ENCODE results near the gene ABCC11. TPM values are rescaled to one million over a fixed set of nuclear protein-coding genes. Genes with fewer than 3 reads are reported as not detected.
"Not testable (repeated sequence)": the region's sequence is repeated elsewhere in the genome, so short reads cannot be mapped to it uniquely, and the experiment has no call there.

ABCC11 gene
- total RNA-seq, 6 experiments from 2014 or later, result 2.1 to 7.6 (median 3.3) TPM

DNA sequence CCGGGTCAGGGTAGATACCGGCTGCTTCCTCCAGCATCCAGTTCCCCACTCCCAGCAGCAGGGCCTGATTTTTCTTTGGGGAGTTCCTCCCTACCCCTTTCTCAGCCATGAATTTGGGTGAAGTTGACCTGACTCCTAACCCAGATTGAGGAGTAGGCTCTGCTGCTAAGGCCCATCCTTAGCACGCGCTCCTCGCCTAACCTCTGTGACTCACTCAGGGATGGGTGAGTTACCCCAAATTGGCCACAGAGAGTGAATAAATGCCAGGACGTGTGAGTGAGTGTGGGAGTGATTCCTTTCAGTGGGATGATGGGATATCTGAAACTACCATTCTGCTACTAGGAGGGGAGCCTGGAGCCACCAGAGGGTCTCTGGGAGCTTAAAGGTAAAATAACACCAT lies 62.7 kb downstream of the ABCC11 start:
- Histone ChIP-seq H3K36me3 (no peaks in the 10 kb centered on the region), H3K9me3 (no peaks in the 10 kb centered on the region), H3K27me3 (no peaks in the 10 kb centered on the region), H3K4me1 (peaks cover 0 to 13% (median 0%) of the 10 kb centered on the region in 4 donors), H3K4me3 (no peak overlapping the region), H3K27ac (no peak overlapping the region)
- ATAC-seq, result no peak
- intact Hi-C loops (cut with DNase I), result no loop called here
- no peak for DNase-seq
- 88% methylated on average over 5 of the region's 6 CpGs for WGBS (ENCODE audit: insufficient coverage, low coverage, low lambda C conversion rate, missing lambda C conversion rate)
- TF ChIP-seq, protein P1, sequence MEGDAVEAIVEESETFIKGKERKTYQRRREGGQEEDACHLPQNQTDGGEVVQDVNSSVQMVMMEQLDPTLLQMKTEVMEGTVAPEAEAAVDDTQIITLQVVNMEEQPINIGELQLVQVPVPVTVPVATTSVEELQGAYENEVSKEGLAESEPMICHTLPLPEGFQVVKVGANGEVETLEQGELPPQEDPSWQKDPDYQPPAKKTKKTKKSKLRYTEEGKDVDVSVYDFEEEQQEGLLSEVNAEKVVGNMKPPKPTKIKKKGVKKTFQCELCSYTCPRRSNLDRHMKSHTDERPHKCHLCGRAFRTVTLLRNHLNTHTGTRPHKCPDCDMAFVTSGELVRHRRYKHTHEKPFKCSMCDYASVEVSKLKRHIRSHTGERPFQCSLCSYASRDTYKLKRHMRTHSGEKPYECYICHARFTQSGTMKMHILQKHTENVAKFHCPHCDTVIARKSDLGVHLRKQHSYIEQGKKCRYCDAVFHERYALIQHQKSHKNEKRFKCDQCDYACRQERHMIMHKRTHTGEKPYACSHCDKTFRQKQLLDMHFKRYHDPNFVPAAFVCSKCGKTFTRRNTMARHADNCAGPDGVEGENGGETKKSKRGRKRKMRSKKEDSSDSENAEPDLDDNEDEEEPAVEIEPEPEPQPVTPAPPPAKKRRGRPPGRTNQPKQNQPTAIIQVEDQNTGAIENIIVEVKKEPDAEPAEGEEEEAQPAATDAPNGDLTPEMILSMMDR (IDR thresholded peaks at IDR 0.05), result no peak
- no peak for TF ChIP-seq POLR2A (IDR thresholded peaks at IDR 0.05)

- H3K4me1 ChIP-seq, result peaks cover 0 to 8% (median 0%) of the 10 kb centered on the region in 4 donors
- no peaks in the 10 kb centered on the region for H3K36me3 ChIP-seq
- no peaks in the 10 kb centered on the region for H3K27me3 ChIP-seq
- ATAC-seq (no peak), DNase-seq (no peak)
- no peak overlapping the region for H3K27ac ChIP-seq
- 78% methylated on average over 5 of the region's 8 CpGs for WGBS (ENCODE audit: insufficient coverage, low coverage, low lambda C conversion rate, missing lambda C conversion rate)
- H3K4me3 ChIP-seq, result no peak overlapping the region
- intact Hi-C loops (cut with DNase I), result no loop called here
- no peak for TF ChIP-seq POLR2A (IDR thresholded peaks at IDR 0.05)
- TF ChIP-seq, protein P1 (IDR thresholded peaks at IDR 0.05), result no peak
- no peaks in the 10 kb centered on the region for H3K9me3 ChIP-seq
Measured at GRCh38 chr16:48182979-48183537, 64.3 kb downstream of the ABCC11 start.

DNA sequence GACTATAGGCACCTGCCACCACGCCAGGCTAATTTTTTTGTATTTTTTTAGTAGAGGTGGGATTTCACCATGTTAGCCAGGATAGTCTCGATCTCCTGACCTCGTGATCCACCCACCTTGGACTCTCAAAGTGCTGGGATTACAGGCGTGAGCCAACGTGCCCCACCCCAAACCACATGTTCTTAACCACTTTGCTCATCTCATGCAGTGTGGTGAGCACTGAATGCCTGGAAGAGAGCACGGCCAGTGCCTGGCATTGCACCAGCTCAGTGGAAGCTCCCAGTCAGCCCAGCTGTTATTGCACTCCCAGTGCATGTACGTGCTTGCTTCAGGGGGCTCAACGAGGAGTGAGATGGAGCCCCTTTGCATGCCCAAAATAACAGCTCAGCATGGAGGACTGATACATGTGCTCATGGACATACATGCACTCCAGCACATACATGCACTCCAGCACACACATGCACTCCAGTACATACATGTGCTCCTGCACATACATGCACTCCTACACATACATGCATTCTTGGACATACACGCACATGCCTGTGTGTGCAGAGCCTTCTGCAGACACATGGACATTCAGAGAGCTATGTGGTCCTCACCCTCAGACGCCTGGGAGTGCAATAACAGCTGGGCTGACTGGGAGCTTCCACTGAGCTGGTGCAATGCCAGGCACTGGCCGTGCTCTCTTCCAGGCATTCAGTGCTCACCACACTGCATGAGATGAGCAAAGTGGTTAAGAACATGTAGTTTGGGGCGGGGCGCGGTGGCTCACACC lies 65.4 kb downstream of the ABCC11 start:
- H3K27me3 ChIP-seq; H3K4me1 ChIP-seq; H3K36me3 ChIP-seq; H3K4me3 ChIP-seq; intact Hi-C loops (cut with DNase I); ATAC-seq; DNase-seq; H3K9me3 ChIP-seq; H3K27ac ChIP-seq: not testable (repeated sequence)
- 80% methylated on average over 4 of the region's 14 CpGs for WGBS (ENCODE audit: insufficient coverage, low coverage, low lambda C conversion rate, missing lambda C conversion rate)

DNA sequence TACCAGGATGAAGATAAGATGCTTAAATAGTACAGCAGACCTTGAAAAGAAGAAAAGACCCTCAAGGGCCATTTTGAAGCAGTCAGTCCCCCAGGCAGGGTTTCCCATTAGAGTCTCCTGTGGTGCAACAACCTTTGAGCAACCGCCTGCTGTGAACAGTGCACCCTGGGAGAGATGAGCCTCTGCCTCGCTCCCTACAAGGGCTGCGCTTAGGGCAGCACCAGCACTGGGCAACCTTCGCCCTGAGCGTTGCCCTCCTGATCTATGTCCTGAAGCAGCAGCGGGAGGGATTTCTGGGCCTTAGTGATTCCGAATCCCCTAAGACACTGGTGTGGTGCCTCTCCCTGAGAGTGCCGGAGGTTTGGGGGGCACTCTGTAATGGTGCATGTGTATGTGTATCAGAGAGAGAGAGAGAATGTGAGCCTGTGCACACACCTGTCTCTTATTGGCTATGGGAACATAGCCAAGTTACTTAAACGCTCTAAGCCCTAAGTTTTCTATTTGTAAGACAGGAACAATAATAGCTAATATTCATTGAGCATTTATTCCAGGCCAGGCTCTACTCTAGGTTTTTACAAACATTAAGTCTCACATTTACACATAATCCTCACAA lies 66.4 kb downstream of the ABCC11 start:
- TF ChIP-seq POLR2A (IDR thresholded peaks at IDR 0.05), result no peak
- TF ChIP-seq, protein P1 (IDR thresholded peaks at IDR 0.05), result no peak
- Histone ChIP-seq H3K4me1 (peaks cover 0 to 8% (median 0%) of the 10 kb centered on the region in 4 donors), H3K9me3 (no peaks in the 10 kb centered on the region), H3K4me3 (no peak overlapping the region), H3K27me3 (no peaks in the 10 kb centered on the region), H3K27ac (peak overlapping the region in 1 of 3 donors; percentile 42), H3K36me3 (no peaks in the 10 kb centered on the region)
- ATAC-seq (peak; percentile 90 to 98 (median 97)), DNase-seq (peak; percentile 58 to 80 (median 77))
- intact Hi-C loops (cut with DNase I), result no loop called here
- 36% methylated on average over 1 of the region's 9 CpGs for WGBS (ENCODE audit: insufficient coverage, low coverage, low lambda C conversion rate, missing lambda C conversion rate)

Data from right lobe of liver (tissue), 6 donors.